Stimulated activated CD4-positive, alpha-beta T cell treated with anti-CD3 and anti-CD28 coated beads, Interleukin-1b, Interleukin-23, amount 100 ng/mL, for 4 hours (primary cell): Measurements from ENCODE around the gene COMMD7.

Experiments
- DNase-seq, 2 donors: peaks; one replicate each; pipeline ENCODE4 v3.0.0-alpha.2; 2020; ENCODE audit warnings: low read depth in 2 of 2

Gene COMMD7

GRCh38 chr20:32675223-32675975, 67.9 kb downstream of the COMMD7 start:
- DNase-seq = no peak

GRCh38 chr20:32674362-32674789, 68.9 kb downstream of the COMMD7 start:
- DNase-seq = peak; percentile 56 to 75

DNA sequence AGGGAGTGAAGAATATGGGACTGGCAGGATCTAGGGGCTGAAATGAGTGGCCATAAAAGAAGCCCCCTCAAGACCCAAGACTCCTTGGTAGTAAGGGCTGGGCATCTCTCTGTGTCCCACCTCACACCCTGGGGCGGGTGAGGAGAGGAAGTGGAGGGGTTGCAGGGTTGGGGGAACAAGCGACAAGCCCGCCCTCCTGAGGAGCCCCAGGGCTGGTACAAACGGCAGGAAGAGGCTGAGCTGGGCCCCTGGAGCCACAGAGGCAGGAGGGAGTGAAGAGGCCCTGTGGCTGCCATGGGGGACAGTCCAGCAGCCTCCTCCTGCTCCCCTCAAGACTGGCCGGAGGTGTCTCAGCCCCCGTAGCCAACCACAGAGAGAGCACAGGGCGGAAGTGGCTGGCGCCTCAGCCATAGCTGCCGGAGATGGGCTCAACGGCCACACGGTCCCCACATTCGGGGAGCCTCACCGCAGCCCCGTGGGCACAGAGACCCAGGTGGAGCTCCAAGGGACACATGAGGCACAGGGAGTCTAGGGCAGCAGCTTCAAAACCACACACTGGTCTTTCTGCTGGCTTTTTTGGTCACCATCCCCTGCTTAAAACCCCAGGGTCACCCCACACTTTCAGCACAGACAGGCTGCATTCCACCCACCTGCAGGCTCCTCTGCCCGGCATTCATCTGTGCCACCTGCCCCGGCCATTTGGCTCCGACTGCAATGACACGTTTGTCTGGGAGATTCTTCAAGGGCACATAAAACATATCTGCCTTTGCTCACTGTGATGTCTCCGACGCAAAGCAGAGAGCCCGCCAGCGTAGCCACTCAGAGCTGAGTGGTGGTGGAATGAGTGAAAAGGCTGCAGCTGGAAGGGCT, 70.0 kb downstream of the COMMD7 start:
- no peak for DNase-seq

- no peak for DNase-seq
Observed at GRCh38 chr20:32672394-32672981, 70.8 kb downstream of the COMMD7 start.

GRCh38 chr20:32670773-32671455, 72.4 kb downstream of the COMMD7 start:
- no peak for DNase-seq

DNA sequence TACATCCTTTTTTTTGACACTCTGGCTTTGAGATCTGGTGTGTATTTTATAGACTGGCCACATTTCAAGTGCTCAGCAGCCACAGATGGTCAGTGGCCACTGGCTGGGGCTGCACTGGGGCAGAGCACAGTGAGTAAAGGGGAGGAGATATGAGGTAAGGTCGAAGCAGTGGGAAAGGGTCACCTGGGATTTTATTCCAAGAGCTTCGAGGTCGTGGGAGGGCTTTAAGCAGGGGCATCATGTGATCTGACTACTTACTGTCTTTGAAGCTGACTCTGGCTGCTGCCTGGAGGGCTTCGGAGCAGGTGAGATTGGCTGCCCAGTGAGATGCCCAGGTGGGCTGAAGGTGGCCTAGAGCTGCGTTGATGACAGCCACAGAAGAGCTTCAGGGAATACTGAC, 76.2 kb downstream of the COMMD7 start:
- DNase-seq = no peak

DNA sequence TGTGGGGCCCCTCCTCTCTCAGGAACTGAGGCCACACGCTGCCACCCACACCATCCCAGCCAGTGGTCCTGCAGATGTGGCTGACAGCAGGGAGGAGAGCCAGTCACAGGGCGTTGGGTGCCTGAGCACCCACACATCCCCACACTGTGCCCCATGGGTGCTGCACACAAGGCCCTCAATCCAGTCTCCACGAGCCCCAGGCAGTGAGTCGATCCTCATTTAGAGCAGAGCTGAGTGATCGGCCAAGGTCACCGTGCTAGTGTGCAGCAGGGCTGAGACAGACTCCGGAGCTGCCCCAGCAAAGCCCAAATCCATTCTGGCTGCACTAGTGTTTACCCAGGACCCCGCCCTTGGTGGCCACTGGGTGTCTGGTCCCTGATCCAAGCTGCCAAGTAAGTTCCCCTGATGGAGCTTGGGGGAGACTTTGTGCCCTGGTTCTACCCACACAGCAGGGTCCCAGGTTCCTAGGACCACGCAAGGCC, 78.5 kb downstream of the COMMD7 start:
- no peak for DNase-seq

DNA sequence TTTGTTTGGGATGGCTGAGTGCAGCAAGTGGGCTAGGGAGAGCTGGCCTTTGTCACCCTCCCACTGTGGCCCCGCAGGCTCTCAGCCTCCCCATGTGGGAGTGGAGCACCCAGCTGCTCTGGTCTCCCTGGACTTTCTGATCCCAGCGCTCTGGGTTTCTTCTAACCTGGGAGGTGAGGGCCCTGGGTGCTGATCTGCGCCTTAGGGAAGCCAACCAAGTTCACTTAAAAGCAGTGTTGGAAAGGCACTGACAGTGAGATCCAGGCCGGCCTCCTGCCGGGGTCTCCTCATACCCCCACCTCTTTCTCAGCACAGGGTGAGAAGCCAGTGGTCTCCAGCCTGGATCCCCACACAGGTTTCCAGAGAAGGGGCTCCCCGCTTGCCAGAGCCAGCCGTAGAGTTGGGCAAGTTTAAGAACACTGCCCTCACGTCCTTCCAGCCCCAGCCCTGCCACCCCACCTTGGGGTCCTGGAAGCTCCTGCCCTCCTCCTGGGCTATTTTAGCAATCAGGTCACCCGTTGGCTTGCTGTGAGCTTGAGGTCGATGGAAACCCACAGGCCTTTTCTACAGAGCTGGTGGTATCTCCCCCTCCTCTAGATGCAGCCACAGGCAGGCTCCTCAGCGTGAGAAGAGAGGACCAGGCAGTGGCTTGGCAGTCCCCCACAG, 79.1 kb downstream of the COMMD7 start:
- DNase-seq = no peak

DNA sequence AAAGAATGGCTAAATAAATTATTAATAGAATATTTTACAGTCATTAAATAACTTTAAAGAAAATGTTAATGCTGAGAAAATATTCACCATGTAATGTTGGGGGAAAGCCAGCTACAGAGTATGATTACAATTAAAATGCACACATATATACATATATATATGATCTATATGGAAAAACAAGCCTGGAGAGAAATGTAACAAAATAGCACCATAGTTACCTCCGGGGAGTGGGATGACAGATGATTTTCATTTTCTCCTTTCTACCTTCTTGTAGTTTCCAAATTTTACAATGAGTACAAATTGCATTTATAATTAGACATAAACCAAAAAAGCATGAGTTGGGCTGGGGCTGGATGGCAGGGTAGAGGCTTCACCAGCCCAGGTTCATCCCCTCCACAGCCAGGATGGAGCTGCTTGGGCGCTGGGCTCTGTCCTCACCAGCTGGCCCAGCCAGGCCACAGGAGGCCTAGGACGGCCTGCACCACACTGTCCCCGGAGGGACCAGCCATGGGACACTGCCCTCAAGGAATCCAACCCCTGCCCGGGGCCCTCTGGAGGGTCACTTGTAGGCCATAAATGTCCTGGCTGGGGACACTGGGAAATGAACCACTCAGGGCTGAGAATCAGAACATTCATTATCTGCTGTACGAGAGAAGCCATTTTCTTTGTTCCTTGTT, 79.8 kb downstream of the COMMD7 start:
- DNase-seq = no peak

DNA sequence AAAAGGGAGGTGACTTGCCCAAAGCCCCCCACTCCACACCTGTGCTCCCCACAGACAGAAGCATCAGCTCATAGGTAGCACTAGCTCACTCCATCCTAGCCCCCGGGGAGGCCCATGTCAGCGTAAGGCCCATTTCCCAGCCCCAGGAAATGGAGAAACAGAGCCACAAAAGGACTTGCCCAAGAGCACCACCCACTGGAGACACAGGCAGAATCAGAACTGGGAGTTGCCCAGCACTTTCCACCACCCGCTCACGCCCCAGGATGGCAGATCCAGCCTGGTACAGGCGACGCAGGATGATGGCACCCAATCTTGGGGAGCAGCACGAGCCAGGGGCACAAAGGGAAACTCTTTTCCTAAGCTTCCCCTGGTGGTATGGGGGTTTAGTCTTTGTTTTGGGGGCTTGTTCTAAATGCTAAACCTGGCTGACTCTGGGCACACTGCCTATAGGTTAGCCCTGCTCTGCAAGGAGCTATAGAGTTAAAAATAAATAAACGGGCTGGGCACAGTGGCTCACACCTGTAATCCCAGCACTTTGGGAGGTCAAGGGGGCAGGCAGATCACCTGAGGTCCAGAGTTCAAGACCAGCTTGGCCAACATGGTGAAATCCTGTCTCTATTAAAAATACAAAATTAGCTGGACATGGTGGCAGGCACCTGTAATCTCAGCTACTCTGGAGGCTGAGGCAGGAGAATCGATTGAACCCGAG, 81.3 kb downstream of the COMMD7 start:
- no peak for DNase-seq

DNA sequence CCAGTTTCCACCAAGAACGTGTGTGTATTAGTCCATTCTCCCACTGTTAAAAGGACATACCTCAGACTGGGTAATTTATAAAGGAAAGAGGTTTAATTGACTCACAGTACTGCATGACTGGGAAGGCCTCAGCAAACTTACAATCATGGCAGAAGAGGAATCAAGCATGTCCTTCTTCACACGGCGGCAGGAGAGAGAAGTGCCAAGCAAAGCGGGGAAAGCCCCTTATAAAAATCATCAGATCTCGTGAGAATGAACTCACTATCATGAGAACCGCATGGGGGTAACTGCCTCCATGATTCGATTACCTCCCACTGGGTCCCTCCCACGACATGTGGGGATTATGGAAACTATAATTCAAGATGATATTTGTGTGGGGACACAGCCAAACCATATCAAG, 82.6 kb downstream of the COMMD7 start:
- no peak for DNase-seq

DNA sequence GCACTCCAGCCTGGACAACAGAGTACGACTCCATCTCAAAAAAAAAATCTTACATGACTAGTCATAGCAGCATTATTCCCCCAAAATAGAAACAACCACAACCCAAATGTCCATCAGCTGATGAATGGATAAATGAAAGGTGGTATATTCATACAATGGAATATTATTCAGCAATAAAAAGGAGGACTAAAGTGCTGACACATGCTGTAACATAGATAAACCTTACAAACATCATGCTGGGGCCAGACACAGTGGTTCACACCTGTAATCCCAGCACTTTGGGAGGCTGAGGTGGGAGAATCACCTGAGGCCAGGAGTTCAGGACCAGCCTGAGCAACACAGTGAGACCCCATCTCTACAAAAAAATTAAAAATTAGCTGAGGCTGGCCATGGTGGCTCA, 86.4 kb downstream of the COMMD7 start:
- DNase-seq = no peak

GRCh38 chr20:32655903-32656512, 87.3 kb downstream of the COMMD7 start:
- DNase-seq = no peak

GRCh38 chr20:32652739-32653526, 90.3 kb downstream of the COMMD7 start:
- DNase-seq = peak; percentile 85 to 92
